Type B pancreatic cell (in vitro differentiated cells): Measurements from ENCODE around the gene ARSA. TPM values are rescaled to one million over a fixed set of nuclear protein-coding genes. Genes with fewer than 3 reads are reported as not detected.

Source experiments
- DNase-seq: peaks from one replicate; pipeline ENCODE4 v3.0.0; 2021; ENCODE audit warnings: mixed read lengths; ENCODE audit not compliant: unreplicated experiment; ENCODE audit errors: extremely low spot score
- H3K27ac Mint-ChIP-seq: 2 replicates; pipeline ENCODE4 v1.8.0; 2021; ENCODE audit warnings: mild to moderate bottlenecking, mixed read lengths
- H3K27me3 Mint-ChIP-seq: 2 replicates; pipeline ENCODE4 v1.8.0; 2021; ENCODE audit warnings: mixed read lengths
- H3K36me3 Mint-ChIP-seq: 2 replicates; pipeline ENCODE4 v1.8.0; 2021; ENCODE audit warnings: mixed read lengths
- H3K4me1 Mint-ChIP-seq: one replicate; pipeline ENCODE4 v1.8.0; 2021; ENCODE audit warnings: mixed read lengths; ENCODE audit not compliant: unreplicated experiment
- H3K4me3 Mint-ChIP-seq: 2 replicates; pipeline ENCODE4 v1.8.0; 2021; ENCODE audit warnings: mild to moderate bottlenecking, mixed read lengths
- H3K9me3 Mint-ChIP-seq: 2 replicates; pipeline ENCODE4 v1.8.0; 2021; ENCODE audit warnings: mixed read lengths
- long read RNA-seq: library from polyadenylated mRNA; unstranded; transcript quantifications from one replicate; pipeline ENCODE4 v2.0.0, GENCODE V29; 2020
- total RNA-seq: library from RNA; stranded (reverse); gene quantifications from 2 replicates; pipeline ENCODE4 v1.2.1, GENCODE V29; 2021; ENCODE audit warnings: low replicate concordance
- TF ChIP-seq, protein P1 (sequence below): fragments of 200-600 bp; sonication (generic); conservative IDR thresholded peaks from 2 replicates; pipeline ENCODE4 v1.5.0; 2021; ENCODE audit warnings: antibody characterized with exemption, mild to moderate bottlenecking

The ARSA gene
- total RNA-seq: 26.1 and 32.1 TPM in 2 replicates
- long read RNA-seq, partial matches to known transcripts: 0 of 2 reads
- long read RNA-seq, other reads (novel, unspliced or antisense): 0 of 2 reads

DNA sequence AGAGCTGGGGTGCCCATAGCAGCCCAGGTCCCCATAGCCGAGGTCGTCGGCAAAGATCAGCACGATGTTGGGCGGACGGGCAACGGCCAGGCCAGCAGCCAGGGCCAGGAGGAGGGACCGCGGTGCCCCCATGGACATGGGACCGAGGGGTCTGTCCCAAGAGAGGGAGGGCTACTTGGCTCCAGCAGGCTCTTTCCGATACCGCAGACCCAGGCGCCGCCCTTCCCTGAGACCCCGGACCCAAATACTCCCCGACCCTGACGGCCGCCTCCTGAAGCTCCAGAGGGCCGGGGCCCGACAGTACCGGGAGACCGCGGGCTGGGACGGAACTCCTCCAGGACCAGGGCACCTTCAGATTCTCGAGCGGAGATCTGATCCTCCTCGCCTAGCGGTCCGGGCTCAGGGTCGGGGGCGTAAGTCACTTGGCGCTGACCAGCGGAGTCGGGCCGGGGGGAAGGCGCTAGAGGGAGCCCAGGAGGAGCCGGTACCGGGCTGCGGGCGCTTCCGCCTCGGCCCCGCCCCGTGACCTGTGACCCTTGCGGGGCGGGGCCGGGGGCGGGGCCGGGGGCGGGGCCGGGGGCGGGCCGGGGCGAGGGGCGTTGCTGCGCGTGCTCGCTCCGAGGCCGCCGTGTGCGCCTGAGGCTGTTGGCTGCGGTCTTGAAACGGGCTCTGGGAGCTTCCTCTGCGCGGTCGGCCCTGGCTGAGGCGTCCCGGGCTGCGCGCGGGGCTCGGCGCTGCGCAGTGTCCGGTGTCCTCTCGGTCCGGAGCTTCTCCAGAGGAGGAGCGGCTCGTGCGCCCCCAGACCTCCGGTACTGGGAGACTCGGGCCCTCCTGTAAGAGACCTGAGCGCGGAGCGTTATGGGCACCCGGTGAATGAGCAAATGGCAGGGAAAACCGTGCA is at the start of gene ARSA:
Gene ARSA, minus strand, starts transcription at position 511 of the 901 bp plus-strand sequence. Its CDS starts 373 bp downstream, at position 138.
- DNase-seq: peak; percentile 79
- TF ChIP-seq, protein P1, sequence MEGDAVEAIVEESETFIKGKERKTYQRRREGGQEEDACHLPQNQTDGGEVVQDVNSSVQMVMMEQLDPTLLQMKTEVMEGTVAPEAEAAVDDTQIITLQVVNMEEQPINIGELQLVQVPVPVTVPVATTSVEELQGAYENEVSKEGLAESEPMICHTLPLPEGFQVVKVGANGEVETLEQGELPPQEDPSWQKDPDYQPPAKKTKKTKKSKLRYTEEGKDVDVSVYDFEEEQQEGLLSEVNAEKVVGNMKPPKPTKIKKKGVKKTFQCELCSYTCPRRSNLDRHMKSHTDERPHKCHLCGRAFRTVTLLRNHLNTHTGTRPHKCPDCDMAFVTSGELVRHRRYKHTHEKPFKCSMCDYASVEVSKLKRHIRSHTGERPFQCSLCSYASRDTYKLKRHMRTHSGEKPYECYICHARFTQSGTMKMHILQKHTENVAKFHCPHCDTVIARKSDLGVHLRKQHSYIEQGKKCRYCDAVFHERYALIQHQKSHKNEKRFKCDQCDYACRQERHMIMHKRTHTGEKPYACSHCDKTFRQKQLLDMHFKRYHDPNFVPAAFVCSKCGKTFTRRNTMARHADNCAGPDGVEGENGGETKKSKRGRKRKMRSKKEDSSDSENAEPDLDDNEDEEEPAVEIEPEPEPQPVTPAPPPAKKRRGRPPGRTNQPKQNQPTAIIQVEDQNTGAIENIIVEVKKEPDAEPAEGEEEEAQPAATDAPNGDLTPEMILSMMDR: peak; percentile 39
- H3K27ac Mint-ChIP-seq: peak within 1 kb of the TSS; percentile 69
- peaks cover 29% of the 10 kb centered on the region for H3K4me1 Mint-ChIP-seq
- H3K36me3 Mint-ChIP-seq: no peaks in the 10 kb centered on the region
- no peaks in the 10 kb centered on the region for H3K9me3 Mint-ChIP-seq
- H3K27me3 Mint-ChIP-seq: no peaks in the 10 kb centered on the region
- peak within 1 kb of the TSS; percentile 98 for H3K4me3 Mint-ChIP-seq

DNA sequence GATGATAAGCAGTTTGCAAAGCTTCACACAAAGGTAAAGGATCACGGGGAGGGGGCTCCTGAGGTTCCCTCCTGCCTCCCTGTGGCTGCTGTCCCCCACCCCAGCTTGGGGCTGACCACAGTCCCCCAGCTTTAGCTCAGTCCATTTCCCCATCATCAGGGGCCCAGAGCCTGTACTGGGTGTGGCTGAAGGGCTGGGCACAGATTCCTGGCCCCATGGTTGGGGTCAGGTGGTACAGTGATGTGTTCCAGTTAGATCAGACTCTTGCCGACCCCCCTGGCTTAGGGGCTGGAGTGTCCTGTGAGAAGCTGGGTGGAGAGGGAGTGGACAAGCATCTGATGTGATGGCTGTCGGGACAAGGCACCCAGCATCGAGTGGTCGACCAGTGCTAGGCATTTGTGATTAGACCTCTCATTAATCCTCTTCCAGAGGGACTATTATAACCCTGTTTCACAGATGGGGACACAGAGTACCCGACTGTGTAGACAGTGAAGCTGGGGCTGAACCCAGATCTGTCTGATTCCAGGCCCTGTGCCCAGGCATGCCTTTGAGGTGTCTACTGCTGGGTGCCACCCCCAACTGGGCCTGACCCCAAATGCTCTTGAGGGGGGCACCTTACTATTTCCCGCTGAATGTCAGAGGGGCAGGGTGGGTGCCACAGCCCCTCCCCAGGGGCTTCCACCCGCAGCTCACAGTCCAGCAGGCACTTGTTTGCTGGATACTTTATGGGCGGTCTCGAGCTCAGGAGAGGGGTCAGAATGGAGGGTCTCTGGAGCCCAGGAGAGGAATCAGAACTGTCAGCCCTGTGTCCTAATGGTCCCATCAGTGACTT is 48.9 kb upstream of the ARSA start:
- H3K4me3 Mint-ChIP-seq: peak overlapping the region; percentile 85
- TF ChIP-seq, protein P1: no peak
- H3K36me3 Mint-ChIP-seq: no peaks in the 10 kb centered on the region
- no peaks in the 10 kb centered on the region for H3K9me3 Mint-ChIP-seq
- H3K27me3 Mint-ChIP-seq: peaks cover 19% of the 10 kb centered on the region
- H3K27ac Mint-ChIP-seq: no peak overlapping the region
- peak; percentile 66 for DNase-seq
- peaks cover 13% of the 10 kb centered on the region for H3K4me1 Mint-ChIP-seq

DNA sequence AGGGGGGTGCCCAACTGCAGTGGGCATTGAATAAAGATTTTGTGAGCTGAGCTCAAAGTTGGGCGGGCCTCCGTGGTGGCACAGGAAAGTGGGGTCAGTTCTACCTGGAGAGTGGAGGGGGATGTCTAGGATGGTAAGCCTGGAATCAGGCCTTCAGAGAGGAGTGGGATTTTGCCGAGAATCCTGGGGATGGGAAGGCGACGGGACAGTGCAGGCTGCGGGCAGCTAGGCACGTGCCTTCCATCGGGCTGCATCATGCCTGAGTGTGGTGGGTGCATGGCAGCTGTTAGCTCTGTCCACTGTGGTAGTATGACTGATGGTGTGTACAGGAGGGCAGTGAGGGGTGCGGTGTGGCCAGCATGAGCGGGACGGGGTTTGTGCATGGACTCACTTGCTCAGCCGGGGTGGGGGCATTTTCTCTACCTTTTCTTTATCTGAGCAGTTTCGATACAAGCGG is 48.3 kb upstream of the ARSA start:
- Mint-ChIP-seq H3K27ac (no peak overlapping the region), H3K4me1 (peaks cover 13% of the 10 kb centered on the region), H3K4me3 (peak overlapping the region; percentile 85), H3K36me3 (no peaks in the 10 kb centered on the region), H3K27me3 (peaks cover 26% of the 10 kb centered on the region), H3K9me3 (no peaks in the 10 kb centered on the region)
- TF ChIP-seq, protein P1: no peak
- peak; percentile 50 for DNase-seq

DNA sequence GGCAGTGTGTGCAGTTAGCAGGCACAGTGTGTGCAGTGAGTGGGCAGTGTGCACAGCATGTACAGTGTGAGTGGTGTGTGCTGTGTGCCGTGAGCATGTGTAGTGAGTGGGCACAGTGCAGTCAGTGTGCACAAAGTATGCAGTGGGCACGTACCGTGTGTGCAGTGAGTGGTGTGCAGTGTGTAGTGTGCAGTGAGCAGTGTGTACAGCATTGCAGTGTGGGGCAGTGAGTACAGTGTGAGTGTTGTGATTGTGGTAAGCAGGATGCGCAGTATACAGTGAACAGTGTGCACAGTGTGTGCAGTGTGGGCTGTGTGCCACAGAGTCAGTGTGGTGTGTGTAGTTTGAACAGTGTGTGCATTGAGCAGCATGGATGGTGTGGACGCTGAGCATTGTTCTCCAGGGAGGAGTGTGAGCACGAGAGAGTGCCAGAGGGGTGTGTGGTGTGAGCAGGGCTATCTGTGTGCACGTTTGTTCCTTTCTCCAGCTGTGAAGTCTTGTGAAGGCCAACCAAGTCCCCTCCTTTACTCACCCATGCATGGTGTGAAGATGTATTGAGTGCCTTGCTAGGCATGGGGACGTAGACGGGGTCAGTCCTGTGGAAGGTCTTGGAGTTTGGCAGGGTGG is 47.7 kb upstream of the ARSA start:
- peak overlapping the region; percentile 72 for H3K27ac Mint-ChIP-seq
- H3K27me3 Mint-ChIP-seq: peaks cover 31% of the 10 kb centered on the region
- H3K4me1 Mint-ChIP-seq: peaks cover 13% of the 10 kb centered on the region
- DNase-seq: peak; percentile 58
- H3K4me3 Mint-ChIP-seq: peak overlapping the region; percentile 85
- H3K36me3 Mint-ChIP-seq: no peaks in the 10 kb centered on the region
- TF ChIP-seq, protein P1: no peak
- H3K9me3 Mint-ChIP-seq: no peaks in the 10 kb centered on the region
